Liver (tissue), 2 donors: ENCODE results near the gene KRT8.

Experiments
- CTCF ChIP-seq: fragments of 150-350 bp; IDR thresholded peaks from 2 replicates; pipeline ENCODE4 v1.5.1; 2017; ENCODE audit warnings: improper control_type of control experiment, low read depth, low read length; ENCODE audit not compliant: missing input control
- REST ChIP-seq: IDR thresholded peaks from 2 replicates; pipeline ENCODE4 v1.6.1; 2016; ENCODE audit warnings: antibody characterized with exemption, mild to moderate bottlenecking
- donor health status: healthy.

GRCh38 chr12:52867152-52867551, 37.7 kb downstream of the KRT8 start:
- TF ChIP-seq CTCF (no peak), REST (no peak)
